Lower lobe of right lung (tissue), 2 donors: ENCODE results near the gene MAP7. TPM values are rescaled to one million over a fixed set of nuclear protein-coding genes. Genes with fewer than 3 reads are reported as not detected.
"Not testable (repeated sequence)": the region's sequence is repeated elsewhere in the genome, so short reads cannot be mapped to it uniquely, and the experiment has no call there.

Experiments used
- ATAC-seq, 2 donors: fragments of 200-7000 bp; cut with Tn5 transposase; one replicate each; pipeline ENCODE4 v1.9.1; 2020 to 2022; ENCODE audit warnings: mild to moderate bottlenecking in 2 of 2, moderate library complexity in 2 of 2
- DNase-seq: peaks from one replicate; pipeline ENCODE4 v3.0.0-alpha.2; 2020
- H3K27ac ChIP-seq: fragments of 200-600 bp; one replicate; pipeline ENCODE4 v1.8.0; 2022
- H3K27me3 ChIP-seq: fragments of 200-600 bp; one replicate; pipeline ENCODE4 v1.8.0; 2022; ENCODE audit warnings: low read depth
- H3K36me3 ChIP-seq: fragments of 200-600 bp; one replicate; pipeline ENCODE4 v1.8.0; 2022; ENCODE audit warnings: mild to moderate bottlenecking
- H3K4me1 ChIP-seq: fragments of 200-600 bp; one replicate; pipeline ENCODE4 v1.8.0; 2022
- H3K4me3 ChIP-seq: fragments of 200-600 bp; one replicate; pipeline ENCODE4 v1.8.0; 2022; ENCODE audit warnings: mild to moderate bottlenecking
- H3K9me3 ChIP-seq: fragments of 200-600 bp; one replicate; pipeline ENCODE4 v1.8.0; 2022
- CTCF ChIP-seq: fragments of 200-600 bp; IDR thresholded peaks from one replicate; pipeline ENCODE4 v1.8.0; 2022; ENCODE audit warnings: antibody characterized with exemption, mild to moderate bottlenecking
- intact Hi-C: fragments of 100-400 bp; cut with DNase I; formaldehyde crosslinking; loops from one replicate; pipeline ENCODE4 v1.11.0; 2022
- total RNA-seq: library from RNA; stranded (reverse); fragmentation: NEBNext Ultra II Directional; extraction: Animal tissue kit (Norgen Biotek cat#: 25700); gene quantifications from one replicate; pipeline ENCODE4 v1.2.1, GENCODE V29; 2021
- donor health status: DM: no; HTN: yes; CAD: no; lungs with severe emphysema.

The MAP7 gene
- total RNA-seq, 1 donor from 2014 or later, result 18.3 TPM

GRCh38 chr6:136483906-136484305 is 66.3 kb downstream of the MAP7 start:
- no peaks in the 10 kb centered on the region for H3K9me3 ChIP-seq
- no peaks in the 10 kb centered on the region for H3K36me3 ChIP-seq
- DNase-seq (no peak), ATAC-seq (no peak)
- H3K27ac ChIP-seq, result no peak overlapping the region
- no peaks in the 10 kb centered on the region for H3K27me3 ChIP-seq
- no peak overlapping the region for H3K4me3 ChIP-seq
- intact Hi-C loops, result no loop called here
- H3K4me1 ChIP-seq, result peaks cover 4% of the 10 kb centered on the region
- TF ChIP-seq CTCF, result no peak

GRCh38 chr6:136483005-136483404 is 67.2 kb downstream of the MAP7 start:
- H3K4me3 ChIP-seq, DNase-seq, H3K27ac ChIP-seq, H3K9me3 ChIP-seq, H3K36me3 ChIP-seq, H3K27me3 ChIP-seq, ATAC-seq, intact Hi-C loops, H3K4me1 ChIP-seq: not testable (repeated sequence)

- no peak for DNase-seq
- ATAC-seq, result no peak
- Histone ChIP-seq H3K36me3 (no peaks in the 10 kb centered on the region), H3K27ac (no peak overlapping the region), H3K4me1 (peaks cover 3% of the 10 kb centered on the region), H3K9me3 (no peaks in the 10 kb centered on the region), H3K4me3 (no peak overlapping the region), H3K27me3 (no peaks in the 10 kb centered on the region)
- intact Hi-C loops, result no loop called here
- TF ChIP-seq CTCF, result no peak
Measured at GRCh38 chr6:136477548-136477947, 72.7 kb downstream of the MAP7 start.

- no peak for TF ChIP-seq CTCF
- H3K27me3 ChIP-seq, result no peaks in the 10 kb centered on the region
- H3K4me3 ChIP-seq, result no peak overlapping the region
- H3K36me3 ChIP-seq, result no peaks in the 10 kb centered on the region
- H3K27ac ChIP-seq, result no peak overlapping the region
- ATAC-seq (no peak), DNase-seq (no peak)
- peaks cover 21% of the 10 kb centered on the region for H3K4me1 ChIP-seq
- intact Hi-C loops, result no loop called here
- no peaks in the 10 kb centered on the region for H3K9me3 ChIP-seq
Measured at GRCh38 chr6:136475686-136476085, 74.5 kb downstream of the MAP7 start.

GRCh38 chr6:136474241-136474640 is 76.0 kb downstream of the MAP7 start:
- DNase-seq, result no peak
- intact Hi-C loops, result no loop called here
- TF ChIP-seq CTCF, result no peak
- no peak for ATAC-seq
- Histone ChIP-seq H3K27me3 (no peaks in the 10 kb centered on the region), H3K9me3 (no peaks in the 10 kb centered on the region), H3K27ac (no peak overlapping the region), H3K4me3 (no peak overlapping the region), H3K36me3 (no peaks in the 10 kb centered on the region), H3K4me1 (peaks cover 27% of the 10 kb centered on the region)

- intact Hi-C loops, result no loop called here
Measured at GRCh38 chr6:136471922-136472321, 78.3 kb downstream of the MAP7 start.

More at GRCh38 chr6:136471922-136472321, 78.3 kb downstream of the MAP7 start:
- no peak for ATAC-seq
- Histone ChIP-seq H3K27ac (no peak overlapping the region), H3K9me3 (no peaks in the 10 kb centered on the region), H3K36me3 (no peaks in the 10 kb centered on the region), H3K4me3 (no peak overlapping the region), H3K4me1 (peaks cover 27% of the 10 kb centered on the region), H3K27me3 (no peaks in the 10 kb centered on the region)
- TF ChIP-seq CTCF, result no peak
- DNase-seq, result no peak
